ENCODE data around the gene SLX9.
A peak's percentile ranks its signal among the peaks of the same experiment; 100 is the strongest.
"Not testable (repeated sequence)": the region's sequence is repeated elsewhere in the genome, so short reads cannot be mapped to it uniquely, and the experiment has no call there.

The SLX9 gene

DNA sequence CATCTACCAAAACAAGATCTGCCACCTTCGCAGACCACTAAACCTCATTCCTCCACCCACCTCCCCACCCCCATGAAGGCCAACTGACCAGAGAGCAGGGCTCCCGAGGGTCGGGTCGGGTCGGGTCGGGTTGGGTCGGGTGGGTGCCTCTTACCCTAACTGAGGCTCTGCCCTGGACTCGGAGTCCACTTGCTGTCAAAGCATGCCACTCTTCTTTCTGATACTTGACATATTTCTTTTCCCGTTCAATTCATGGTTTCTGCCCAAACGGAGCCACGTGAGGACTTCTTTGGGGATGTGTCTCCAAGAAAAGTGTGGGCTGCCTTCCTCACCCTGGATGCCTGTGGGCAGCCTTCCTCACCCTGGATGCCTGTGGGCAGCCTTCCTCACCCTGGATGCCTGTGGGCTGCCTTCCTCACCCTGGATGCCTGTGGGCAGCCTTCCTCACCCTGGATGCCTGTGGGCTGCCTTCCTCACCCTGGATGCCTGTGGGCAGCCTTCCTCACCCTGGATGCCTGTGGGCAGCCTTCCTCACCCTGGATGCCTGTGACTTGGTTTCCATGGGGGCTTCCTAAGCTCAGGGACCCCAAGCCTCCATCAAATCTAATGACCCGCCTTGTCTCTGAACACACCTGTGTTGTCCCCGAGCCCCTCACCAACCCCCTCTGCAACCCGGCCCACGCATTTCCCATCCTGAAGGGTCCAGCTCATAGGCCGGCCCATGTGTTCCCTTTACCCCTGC, 11.2 kb upstream of the SLX9 start:
- not testable (repeated sequence) for DNase-seq (ENCODE audit: low read depth, low spot score)
- peak overlapping the region; percentile 73 for H3K27ac ChIP-seq

DNA sequence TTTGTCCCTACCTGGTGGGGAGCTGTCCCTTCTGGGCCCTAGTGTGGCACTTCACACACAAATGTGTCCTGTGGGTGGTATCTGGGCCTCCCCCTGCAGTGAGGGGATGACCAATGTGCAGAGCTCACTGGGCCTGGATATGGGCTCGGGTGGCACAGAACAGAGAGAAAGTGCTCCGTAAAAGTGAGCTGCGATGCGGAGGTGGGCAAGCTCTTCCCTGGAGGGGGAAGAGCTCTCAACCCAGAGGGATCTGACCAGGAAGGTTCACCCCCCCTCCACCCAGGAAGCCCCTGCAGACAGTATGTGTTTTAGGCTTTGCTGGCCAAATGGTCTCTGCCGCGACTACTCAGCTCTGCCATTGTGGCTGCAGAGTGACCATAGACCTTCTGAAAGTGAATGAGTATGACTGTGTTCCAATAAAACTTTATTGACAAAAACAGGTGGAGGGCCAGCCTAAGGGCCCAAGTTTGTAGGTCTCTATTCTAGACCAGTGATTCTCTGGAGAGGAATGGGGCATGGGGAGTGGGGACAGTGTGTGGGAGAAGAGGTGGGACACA, 10.5 kb upstream of the SLX9 start:
- DNase-seq (ENCODE audit: low read depth, low spot score), result no peak
- H3K27ac ChIP-seq, result peak overlapping the region; percentile 24

- no peak overlapping the region for H3K27ac ChIP-seq
- no peak for DNase-seq (ENCODE audit: low read depth, low spot score)
These were observed 9.9 kb upstream of the SLX9 start for GRCh38 chr21:44929799-44930542.

DNA sequence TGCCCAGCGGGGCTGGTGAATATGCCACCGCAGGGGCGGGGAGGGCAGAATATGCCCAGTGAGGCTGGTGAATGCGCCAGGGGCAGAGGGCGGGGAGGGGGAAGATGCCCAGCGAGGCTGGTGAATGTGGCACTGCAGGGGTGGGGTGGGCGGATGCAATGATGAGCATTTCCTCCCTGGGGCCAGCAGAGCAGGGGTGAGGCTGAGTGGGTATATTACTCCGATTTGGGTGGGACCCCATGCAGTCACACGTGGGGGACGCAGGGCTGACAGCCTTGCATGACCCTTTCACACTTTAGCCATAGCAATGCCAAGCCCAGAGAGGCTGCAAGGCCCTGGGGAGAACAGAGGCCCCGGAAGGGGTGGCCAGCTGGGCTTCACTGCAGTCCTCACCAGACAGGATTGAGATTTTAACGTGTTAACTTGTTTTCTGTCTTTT, 9.3 kb upstream of the SLX9 start:
- DNase-seq (ENCODE audit: low read depth, low spot score), result no peak
- H3K27ac ChIP-seq, result no peak overlapping the region

DNA sequence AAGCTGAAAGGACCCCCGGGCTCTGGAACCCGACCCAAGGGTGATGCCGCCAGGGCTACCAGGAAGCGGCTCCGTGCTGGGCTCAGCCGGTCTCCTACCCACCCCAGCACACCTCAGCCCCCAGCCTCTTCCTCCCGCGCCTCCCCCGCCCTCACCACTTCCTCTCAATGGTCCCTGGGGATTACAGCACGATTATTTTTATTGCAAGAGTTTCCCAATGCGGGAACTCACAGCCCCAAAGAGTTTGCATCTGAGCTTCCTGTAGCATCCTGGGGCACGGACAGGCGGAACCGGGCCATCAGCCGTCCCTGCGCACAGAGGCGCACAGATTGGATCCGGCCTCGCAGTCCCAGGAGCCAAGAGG, 8.7 kb upstream of the SLX9 start:
- H3K27ac ChIP-seq, result no peak overlapping the region
- no peak for DNase-seq (ENCODE audit: low read depth, low spot score)

GRCh38 chr21:44931501-44932407, 8.1 kb upstream of the SLX9 start:
- H3K27ac ChIP-seq, result no peak overlapping the region
- DNase-seq (ENCODE audit: low read depth, low spot score), result no peak

- no peak overlapping the region for H3K27ac ChIP-seq
- no peak for DNase-seq (ENCODE audit: low read depth, low spot score)
These were observed 7.2 kb upstream of the SLX9 start for GRCh38 chr21:44932408-44933181.

- H3K27ac ChIP-seq, result no peak overlapping the region
- no peak for DNase-seq (ENCODE audit: low read depth, low spot score)
These were observed 6.5 kb upstream of the SLX9 start for GRCh38 chr21:44933199-44933917.

DNA sequence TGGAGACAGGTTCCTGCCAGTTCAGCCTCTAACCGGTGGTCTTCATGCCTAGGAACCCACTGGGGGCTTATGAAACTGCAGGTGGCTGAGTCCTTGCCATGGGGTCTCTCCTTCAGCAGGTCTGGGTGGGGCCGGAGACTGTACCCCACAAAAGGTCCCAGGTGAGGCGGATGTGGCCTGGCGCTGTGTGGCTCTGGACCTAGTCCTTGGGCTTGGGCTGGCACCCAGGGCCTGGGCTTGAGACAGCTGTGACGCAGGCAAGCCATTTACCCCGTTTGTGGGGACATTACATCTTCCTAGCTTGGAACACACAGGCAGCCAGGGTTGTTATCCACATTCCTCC, 5.9 kb upstream of the SLX9 start:
- H3K27ac ChIP-seq, result no peak overlapping the region
- DNase-seq (ENCODE audit: low read depth, low spot score), result no peak

DNA sequence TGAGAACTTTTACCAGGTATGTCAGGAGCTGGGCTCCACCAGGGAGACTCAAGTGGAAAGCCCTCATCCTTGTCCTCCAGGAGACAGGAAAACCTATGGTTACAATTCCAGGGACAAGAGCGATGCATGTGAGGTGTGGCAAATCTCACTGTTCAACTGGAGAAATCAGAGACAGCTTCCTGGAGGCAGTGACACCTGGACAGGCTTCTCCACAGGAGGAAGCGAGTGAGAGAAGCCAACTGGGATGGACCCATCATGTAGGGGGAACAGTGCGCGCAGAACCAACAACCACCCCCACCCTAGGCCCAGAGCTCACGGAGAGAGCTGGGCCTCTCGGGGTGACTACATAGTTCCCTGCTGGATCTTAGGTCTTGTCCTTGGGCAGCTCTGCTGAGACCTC, 5.6 kb upstream of the SLX9 start:
- no peak overlapping the region for H3K27ac ChIP-seq
- no peak for DNase-seq (ENCODE audit: low read depth, low spot score)

- H3K27ac ChIP-seq, result no peak overlapping the region
- no peak for DNase-seq (ENCODE audit: low read depth, low spot score)
These were observed 4.9 kb upstream of the SLX9 start for GRCh38 chr21:44934797-44935532.

- no peak for DNase-seq (ENCODE audit: low read depth, low spot score)
- H3K27ac ChIP-seq, result no peak overlapping the region
These were observed 4.3 kb upstream of the SLX9 start for GRCh38 chr21:44935533-44935927.

GRCh38 chr21:44938772-44939531, 877 bp upstream of the SLX9 start:
- no peak overlapping the region for H3K27ac ChIP-seq
- DNase-seq (ENCODE audit: low read depth, low spot score), result no peak

DNA sequence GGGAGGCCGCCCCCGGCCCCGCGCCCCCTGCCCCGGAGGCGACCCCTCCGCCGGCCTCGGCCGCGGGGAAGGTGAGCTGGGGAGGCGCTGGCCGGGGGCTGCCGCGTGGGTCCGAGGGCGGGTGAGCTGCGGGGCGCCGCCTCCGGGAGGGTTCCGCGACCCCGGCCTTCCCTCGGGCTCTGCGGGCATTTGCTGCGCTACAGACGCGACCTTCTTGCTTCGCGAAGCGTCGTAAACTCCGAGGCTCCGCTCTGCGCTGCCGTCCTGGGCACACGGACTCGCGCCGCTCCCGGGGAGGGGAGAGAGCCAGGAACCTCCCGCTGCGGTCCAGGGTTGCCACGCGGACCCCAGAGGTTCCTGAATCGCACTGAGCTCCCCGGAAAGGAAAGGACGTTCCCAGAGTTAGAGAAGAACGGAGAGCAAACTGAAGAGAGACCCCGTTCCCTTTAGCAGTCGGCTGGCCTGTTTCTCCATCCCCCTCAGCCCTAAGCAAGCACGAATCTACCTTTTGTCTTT, 345 bp downstream of the SLX9 start:
- DNase-seq (ENCODE audit: low read depth, low spot score), result no peak

GRCh38 chr21:44941567-44941966, 1.7 kb downstream of the SLX9 start:
- DNase-seq (ENCODE audit: low read depth, low spot score), result no peak
- H3K27ac ChIP-seq, result no peak overlapping the region

More for the DNA sequence above, 345 bp downstream of the SLX9 start:
- peak overlapping the region; percentile 15 for H3K27ac ChIP-seq

- DNase-seq (ENCODE audit: low read depth, low spot score), result no peak
- H3K27ac ChIP-seq, result no peak overlapping the region
These were observed 2.7 kb downstream of the SLX9 start for GRCh38 chr21:44942566-44942965.

DNA sequence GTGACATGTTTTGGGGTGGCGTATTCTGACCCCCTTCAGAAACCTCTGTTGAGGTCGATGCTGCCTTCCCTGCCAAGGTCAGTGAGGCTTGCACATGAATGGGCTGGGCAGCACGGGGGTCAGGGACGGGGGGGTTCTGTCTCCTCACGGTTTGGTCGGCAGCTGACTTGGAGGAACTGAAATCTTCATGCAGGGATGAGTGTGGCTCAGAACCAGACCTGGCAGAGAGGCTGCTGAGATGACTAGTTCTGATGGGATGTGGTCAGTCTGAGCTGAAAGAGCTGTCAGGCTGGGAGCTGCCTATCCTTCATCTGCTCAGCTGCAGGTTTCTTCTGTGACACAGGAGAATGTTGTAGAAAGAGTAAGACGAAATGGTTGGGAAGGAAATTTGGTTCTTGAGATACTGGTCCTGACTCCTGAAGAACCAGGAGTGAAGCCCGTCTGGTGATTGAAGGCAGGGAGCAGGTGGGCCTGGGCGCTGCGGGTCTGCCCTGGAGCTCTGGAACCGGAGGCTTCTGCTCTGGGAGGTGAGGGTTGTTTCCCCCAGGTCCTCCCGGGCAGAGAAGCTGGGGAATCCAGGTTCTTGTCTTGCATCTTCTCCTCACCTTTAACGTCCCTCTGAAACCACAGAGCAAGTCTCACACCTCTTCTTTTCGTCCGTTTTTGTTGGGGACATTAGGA, 3.3 kb downstream of the SLX9 start:
- DNase-seq (ENCODE audit: low read depth, low spot score), result no peak

More for the DNA sequence above, 3.3 kb downstream of the SLX9 start:
- H3K27ac ChIP-seq, result no peak overlapping the region

All from epithelial cell of prostate (primary cell).